IMR-90 (cell line): ENCODE results near the gene ZNF292.

ENCODE experiments used
- FOS ChIP-seq: fragments of 150-350 bp; IDR thresholded peaks from 2 replicates; pipeline ENCODE4 v1.6.1; 2016; ENCODE audit warnings: low read depth, low read length
- POLR2A ChIP-seq: IDR thresholded peaks from 2 replicates; pipeline ENCODE4 v1.6.1; 2012; ENCODE audit warnings: mild to moderate bottlenecking, low read depth, low read length
- USF2 ChIP-seq: fragments of 150-350 bp; IDR thresholded peaks from 2 replicates; pipeline ENCODE4 v1.6.1; 2017; ENCODE audit warnings: mild to moderate bottlenecking, antibody characterized with exemption, low read length, low read depth
- TF ChIP-seq, protein P1 (sequence below): conservative IDR thresholded peaks from 2 replicates; pipeline ENCODE4 v1.5.1; 2012; ENCODE audit warnings: mild to moderate bottlenecking, low read depth, low read length, improper control_type of control experiment

- TF ChIP-seq, protein P1, sequence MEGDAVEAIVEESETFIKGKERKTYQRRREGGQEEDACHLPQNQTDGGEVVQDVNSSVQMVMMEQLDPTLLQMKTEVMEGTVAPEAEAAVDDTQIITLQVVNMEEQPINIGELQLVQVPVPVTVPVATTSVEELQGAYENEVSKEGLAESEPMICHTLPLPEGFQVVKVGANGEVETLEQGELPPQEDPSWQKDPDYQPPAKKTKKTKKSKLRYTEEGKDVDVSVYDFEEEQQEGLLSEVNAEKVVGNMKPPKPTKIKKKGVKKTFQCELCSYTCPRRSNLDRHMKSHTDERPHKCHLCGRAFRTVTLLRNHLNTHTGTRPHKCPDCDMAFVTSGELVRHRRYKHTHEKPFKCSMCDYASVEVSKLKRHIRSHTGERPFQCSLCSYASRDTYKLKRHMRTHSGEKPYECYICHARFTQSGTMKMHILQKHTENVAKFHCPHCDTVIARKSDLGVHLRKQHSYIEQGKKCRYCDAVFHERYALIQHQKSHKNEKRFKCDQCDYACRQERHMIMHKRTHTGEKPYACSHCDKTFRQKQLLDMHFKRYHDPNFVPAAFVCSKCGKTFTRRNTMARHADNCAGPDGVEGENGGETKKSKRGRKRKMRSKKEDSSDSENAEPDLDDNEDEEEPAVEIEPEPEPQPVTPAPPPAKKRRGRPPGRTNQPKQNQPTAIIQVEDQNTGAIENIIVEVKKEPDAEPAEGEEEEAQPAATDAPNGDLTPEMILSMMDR: no peak
- TF ChIP-seq USF2 (no peak), POLR2A (no peak), FOS (no peak)
Observed at GRCh38 chr6:87164506-87164905, 9.1 kb downstream of the ZNF292 start.
